Measurements from ENCODE around the gene WRAP73.

The WRAP73 gene

DNA sequence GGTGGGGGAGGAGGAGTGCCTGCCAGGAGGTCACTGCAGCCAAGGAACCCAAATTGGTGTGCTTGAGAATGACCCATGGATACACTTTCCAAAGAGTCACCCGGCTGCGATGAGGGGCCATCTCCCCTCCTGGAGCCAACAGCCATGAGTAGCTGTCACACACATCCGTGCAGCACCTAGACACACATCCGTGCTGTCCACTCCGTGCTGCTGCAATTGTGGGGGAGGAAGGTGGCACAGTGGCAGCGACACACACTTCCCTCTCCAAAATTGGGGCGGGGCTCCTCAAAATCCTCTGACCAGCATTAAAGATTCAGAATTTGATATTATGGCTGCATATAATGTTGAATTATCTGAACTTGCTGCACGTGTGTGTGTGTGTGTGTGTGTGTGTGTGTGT is 18.2 kb upstream of the WRAP73 start:
- no peak overlapping the region for H3K4me3 ChIP-seq (ENCODE audit: low read depth, low read length)
- TF ChIP-seq, protein P1, sequence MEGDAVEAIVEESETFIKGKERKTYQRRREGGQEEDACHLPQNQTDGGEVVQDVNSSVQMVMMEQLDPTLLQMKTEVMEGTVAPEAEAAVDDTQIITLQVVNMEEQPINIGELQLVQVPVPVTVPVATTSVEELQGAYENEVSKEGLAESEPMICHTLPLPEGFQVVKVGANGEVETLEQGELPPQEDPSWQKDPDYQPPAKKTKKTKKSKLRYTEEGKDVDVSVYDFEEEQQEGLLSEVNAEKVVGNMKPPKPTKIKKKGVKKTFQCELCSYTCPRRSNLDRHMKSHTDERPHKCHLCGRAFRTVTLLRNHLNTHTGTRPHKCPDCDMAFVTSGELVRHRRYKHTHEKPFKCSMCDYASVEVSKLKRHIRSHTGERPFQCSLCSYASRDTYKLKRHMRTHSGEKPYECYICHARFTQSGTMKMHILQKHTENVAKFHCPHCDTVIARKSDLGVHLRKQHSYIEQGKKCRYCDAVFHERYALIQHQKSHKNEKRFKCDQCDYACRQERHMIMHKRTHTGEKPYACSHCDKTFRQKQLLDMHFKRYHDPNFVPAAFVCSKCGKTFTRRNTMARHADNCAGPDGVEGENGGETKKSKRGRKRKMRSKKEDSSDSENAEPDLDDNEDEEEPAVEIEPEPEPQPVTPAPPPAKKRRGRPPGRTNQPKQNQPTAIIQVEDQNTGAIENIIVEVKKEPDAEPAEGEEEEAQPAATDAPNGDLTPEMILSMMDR (IDR thresholded peaks at IDR 0.05; ENCODE audit: borderline replicate concordance, insufficient read depth, low read depth, low read length), result no peak

DNA sequence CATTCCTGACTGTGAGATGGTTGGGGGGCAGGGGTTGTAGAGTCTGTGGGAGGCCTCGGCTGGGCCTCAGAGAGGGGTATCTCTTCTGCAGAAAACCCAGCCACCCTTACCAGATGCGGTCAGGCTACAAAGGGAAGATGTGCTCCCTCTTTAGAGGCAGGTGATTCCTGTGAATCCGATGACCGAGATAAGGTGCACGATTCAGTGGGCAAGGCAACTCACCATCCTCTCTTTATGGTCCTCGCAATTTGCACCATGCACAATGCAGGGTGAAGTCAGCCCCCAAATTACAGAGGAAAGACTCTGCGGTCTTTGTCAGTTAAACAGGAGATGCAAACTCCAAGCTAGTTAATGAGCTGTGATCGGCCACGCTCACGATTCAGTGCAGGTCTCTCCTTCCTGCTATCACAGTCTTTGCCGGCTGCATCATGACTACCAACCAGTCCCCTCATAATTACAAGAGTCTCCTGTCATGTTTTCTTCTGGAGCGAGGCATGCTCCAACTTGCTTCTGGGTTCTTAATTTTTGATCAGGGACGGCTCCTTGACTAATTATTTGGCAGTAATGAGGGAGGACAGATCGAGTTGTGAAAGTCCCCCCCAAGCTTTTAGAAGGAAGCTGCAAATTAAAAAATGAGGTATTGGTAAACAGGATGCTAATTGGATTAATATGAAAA is 14.9 kb upstream of the WRAP73 start:
- TF ChIP-seq, protein P1 (IDR thresholded peaks at IDR 0.05; ENCODE audit: borderline replicate concordance, insufficient read depth, low read depth, low read length), result no peak
- peak overlapping the region; percentile 1 for H3K4me3 ChIP-seq (ENCODE audit: low read depth, low read length)

DNA sequence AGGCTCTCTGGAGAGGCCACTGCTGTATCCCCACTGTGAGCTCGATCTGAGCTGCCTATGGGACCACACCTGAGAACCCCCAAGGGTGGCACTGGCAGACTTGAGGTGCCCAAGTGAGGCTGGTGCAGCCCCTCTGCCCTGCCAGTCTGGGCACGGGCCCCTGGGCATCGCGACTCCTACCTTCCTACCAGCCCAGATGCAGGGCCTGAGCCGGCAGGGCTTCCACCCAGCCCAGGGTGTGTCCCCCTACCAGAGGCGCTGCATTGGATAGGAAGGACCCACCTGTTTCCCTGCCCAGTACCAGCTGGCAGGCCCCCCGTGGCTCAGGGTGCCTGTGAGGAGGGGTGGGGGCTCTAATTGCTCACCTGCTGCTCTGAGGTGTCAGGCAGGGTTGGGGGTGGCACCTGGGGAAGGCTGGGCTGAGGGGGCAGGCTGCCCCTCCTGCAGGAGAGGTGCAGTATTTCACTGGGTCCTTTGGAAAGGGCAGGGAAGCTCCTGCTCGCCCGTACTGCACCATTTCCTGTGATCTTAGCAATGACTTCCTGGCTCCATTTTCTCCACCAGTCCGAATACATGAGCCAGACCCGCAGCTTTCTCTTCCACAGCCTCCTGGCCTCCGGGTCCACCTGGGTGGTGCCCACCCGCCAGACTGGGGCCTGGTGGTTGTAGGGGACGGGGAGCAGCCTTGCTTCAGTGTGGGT is 14.2 kb upstream of the WRAP73 start:
- peak overlapping the region; percentile 15 for H3K4me3 ChIP-seq (ENCODE audit: low read depth, low read length)
- TF ChIP-seq, protein P1 (IDR thresholded peaks at IDR 0.05; ENCODE audit: borderline replicate concordance, insufficient read depth, low read depth, low read length), result no peak

DNA sequence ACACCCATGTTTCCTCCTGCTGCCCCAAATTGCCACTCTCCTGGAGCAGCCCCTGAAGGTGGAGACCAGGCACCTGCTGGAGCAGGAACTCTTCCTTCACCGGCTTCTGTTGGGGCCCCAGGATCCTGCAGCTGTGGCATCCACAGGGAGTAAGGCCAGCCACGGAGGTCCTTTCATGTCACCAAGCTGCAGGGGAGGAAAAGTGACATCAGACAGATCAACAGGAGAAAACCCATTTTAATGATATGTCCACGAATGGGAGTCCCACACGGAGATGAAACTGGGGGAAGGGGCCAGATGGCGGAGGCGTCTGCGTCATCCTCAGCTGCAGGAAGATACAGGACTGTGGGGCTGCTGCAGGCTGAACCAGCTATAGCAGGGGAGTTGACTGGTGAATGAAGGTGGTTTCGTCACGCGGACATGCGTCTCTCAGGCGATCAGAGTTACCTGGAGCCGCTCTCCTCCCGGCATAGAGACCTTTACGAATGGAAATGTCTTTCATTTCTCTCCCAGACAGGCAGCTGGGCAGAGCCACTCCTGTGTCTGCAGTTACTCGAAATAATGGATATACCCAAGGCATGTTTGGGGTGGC is 12.3 kb upstream of the WRAP73 start:
- no peak overlapping the region for H3K4me3 ChIP-seq (ENCODE audit: low read depth, low read length)
- TF ChIP-seq, protein P1 (IDR thresholded peaks at IDR 0.05; ENCODE audit: borderline replicate concordance, insufficient read depth, low read depth, low read length), result no peak

DNA sequence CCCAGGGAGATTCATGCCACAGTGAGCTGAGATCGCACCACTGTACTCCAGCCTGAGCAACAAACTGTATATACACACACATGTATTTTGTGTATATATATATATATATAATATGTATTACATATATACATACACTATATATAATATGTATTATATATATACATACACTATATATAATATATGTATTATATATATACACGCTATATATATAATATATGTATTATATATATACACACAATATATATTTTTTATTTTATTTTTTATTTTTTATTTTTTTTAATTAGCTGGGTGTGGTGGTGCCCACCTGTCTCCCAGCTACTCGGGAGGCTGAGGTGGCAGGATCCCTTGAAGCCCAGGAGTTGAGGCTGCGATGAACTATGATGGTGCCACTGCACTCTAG is 11.7 kb upstream of the WRAP73 start:
- TF ChIP-seq, protein P1 (IDR thresholded peaks at IDR 0.05; ENCODE audit: borderline replicate concordance, insufficient read depth, low read depth, low read length), result no peak
- H3K4me3 ChIP-seq (ENCODE audit: low read depth, low read length), result no peak overlapping the region

DNA sequence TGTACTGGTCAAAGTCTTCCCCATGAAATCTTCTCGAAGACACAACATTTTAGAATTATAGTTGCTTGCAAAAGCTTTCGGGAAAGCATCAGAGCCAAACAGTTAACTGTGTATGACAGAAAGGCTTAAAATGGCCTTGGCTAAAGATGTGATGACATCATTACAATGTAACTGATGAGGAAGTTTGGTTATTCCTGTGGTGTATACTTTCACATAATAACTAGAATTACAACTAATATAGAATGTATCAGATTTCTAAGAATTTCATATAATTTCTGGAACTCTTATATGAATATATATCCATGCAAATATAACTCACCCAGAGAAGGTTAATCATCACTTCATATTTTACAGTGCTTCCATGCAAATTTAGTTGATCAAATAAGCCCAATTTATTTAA is 10.8 kb upstream of the WRAP73 start:
- TF ChIP-seq, protein P1 (IDR thresholded peaks at IDR 0.05; ENCODE audit: borderline replicate concordance, insufficient read depth, low read depth, low read length), result no peak
- no peak overlapping the region for H3K4me3 ChIP-seq (ENCODE audit: low read depth, low read length)

Measured in GM12875 (cell line).